Stimulated activated CD8-positive, alpha-beta memory T cell treated with anti-CD3 and anti-CD28 coated beads, Interleukin-7, amount 100 ng/mL, for 48 hours (primary cell): ENCODE results near the gene ARPC1B.
"Not testable (repeated sequence)": the region's sequence is repeated elsewhere in the genome, so short reads cannot be mapped to it uniquely, and the experiment has no call there.

ENCODE experiments used
- DNase-seq, 2 donors: peaks; one replicate each; pipeline ENCODE4 v3.0.0-alpha.2; 2020; ENCODE audit warnings: low read depth in 1 of 2; ENCODE audit errors: extremely low read depth in 1 of 2

ARPC1B gene

GRCh38 chr7:99366646-99367045 lies 7.9 kb upstream of the ARPC1B start:
- DNase-seq: no peak

GRCh38 chr7:99368750-99369389 lies 5.7 kb upstream of the ARPC1B start:
- DNase-seq: no peak

GRCh38 chr7:99369767-99370391 lies 4.7 kb upstream of the ARPC1B start:
- no peak for DNase-seq

DNA sequence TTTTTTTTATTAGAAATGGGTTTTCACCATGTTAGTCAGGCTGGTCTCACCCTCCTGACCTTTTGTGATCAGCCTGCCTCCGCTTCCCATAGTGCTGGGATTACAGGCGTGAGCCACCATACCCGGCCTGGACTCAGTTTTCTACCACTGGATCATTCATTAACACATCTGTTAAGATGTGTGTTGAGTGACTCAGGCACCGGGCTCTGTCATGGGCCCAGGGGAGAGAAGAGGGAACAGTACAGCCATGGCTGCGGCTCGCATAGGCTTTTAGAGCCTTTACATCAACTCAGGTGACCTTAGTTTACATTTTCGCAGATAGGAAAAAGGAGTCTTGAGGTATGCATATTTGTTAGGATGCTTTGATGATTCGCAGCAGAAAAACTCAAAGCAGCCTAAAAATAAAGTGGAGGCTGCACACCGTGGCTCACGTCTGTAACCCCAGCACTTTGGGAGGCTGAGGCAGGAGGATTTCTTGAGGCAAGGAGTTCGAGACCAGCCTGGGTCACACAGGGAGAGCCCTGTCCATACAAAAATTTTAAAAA lies 3.1 kb upstream of the ARPC1B start:
- no peak for DNase-seq

GRCh38 chr7:99372275-99373090 lies 2.0 kb upstream of the ARPC1B start:
- no peak for DNase-seq

GRCh38 chr7:99373091-99374066 lies 1.2 kb upstream of the ARPC1B start:
- DNase-seq: no peak

GRCh38 chr7:99375070-99375807 lies 709 bp downstream of the ARPC1B start:
- peak; percentile 47 to 53 for DNase-seq

GRCh38 chr7:99379043-99379577 lies 4.6 kb downstream of the ARPC1B start:
- no peak for DNase-seq

DNA sequence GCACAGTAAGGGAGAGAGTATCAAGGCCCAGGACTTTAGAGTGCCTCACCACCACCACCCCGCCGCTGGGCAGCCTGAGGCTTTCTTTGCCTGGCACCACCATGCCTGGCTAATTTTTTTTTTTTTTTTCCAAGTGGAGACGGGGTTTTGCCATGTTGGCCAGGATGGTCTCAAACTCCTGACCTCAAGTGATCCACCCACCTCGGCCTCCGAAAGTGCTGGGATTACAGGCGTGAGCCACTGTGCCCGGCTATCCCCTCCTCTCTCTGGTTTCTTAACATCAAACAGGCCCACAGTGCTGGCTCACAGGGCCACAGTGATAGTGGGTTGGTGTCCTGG lies 5.1 kb downstream of the ARPC1B start:
- not testable (repeated sequence) for DNase-seq

- peak in 1 of 2 donors; percentile 45 for DNase-seq
These were observed 5.7 kb downstream of the ARPC1B start for GRCh38 chr7:99380032-99380822.

DNA sequence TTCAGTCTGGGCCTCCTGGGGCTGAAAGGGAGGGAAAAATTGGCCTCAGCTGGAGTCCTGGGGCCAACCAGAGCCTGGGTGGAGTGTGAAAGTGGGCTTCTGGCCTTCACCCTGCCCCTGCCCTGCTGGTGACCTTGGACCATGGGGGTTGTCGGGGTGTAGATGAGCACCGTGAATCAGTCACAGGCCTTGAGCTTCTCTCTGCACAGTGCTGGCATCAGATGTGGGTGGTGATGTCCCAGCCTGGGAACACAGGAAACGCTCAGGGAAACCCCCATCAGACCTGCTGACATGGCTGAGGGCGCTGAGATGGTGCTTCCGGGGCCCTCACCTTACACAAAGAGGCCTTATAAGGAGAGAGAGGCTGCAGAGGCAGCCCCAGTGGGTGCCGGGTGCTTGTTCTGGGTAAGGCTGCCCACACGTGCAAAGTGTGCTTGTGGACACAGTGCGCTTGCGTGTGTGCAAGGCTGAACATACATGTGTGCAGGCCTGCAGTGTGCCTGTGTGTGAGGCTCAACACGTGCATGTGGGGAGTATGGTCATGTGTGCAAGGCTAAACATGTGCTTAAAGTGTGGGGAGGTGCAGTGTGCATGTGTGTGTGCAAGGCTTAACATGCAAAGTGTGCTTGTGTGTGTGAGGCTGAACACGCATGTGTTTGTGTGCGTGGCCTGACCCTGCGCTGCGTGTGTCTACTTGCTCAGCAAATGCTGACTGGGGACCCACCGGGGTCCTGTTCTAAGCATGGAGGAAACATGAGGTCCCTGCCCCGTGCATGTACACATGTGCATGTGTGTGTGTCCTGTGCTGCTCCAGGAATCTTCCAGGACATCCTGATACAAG lies 6.5 kb downstream of the ARPC1B start:
- peak; percentile 79 to 89 for DNase-seq

DNA sequence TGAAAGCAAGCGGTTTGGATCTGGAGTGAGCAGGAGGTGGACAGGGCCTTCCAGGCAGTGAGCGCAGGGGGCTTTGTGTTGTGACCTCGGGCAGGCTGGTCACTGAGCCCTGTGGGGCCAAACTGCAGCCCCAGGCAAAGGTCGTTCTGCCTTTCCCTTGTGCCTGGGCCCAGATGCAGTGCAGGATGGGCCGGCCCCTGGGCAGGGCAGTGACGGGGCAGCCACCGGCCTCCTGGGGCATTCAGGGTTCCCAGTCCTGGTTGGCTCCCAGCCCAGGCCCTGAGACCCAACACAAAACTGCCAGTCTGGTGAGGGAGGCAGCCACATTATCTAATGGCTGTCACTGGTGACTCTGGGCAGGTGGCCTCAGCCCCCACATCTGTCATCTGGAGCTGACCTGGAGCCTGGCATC lies 7.1 kb downstream of the ARPC1B start:
- DNase-seq: no peak

DNA sequence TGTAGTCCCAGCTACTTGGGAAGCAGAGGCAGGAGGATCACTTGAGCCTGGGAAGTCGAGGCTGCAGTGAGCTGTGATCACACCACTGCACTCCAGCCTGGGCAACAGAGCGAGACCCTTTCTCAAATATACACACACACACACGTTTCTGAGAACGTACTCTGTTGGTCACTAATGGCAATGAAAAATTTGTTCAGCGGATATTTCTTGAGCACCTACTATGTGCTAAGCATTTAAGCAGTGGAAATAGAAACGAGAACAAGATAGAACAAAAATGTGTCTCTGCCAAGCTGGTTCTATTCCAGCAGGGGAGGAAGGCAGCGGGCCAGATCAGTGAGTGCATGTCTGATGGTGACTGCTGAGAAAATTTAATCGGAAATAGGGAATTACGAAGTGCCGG lies 8.7 kb downstream of the ARPC1B start:
- DNase-seq: no peak

- no peak for DNase-seq
These were observed 9.4 kb downstream of the ARPC1B start for GRCh38 chr7:99383791-99384370.

- no peak for DNase-seq
These were observed 10.0 kb downstream of the ARPC1B start for GRCh38 chr7:99384523-99384922.

- no peak for DNase-seq
These were observed 11.0 kb downstream of the ARPC1B start for GRCh38 chr7:99385564-99385963.

- no peak for DNase-seq
These were observed 12.2 kb downstream of the ARPC1B start for GRCh38 chr7:99386584-99387238.
